Ishikawa (cell line): ENCODE data around the gene NDRG2.
A peak's percentile ranks its signal among the peaks of the same experiment; 100 is the strongest.

Source experiments
- CEBPB ChIP-seq: IDR thresholded peaks from 2 replicates; pipeline ENCODE4 v1.6.1; 2012
- EP300 ChIP-seq: IDR thresholded peaks from 2 replicates; pipeline ENCODE4 v1.6.1; 2012; ENCODE audit warnings: borderline replicate concordance
- RAD21 ChIP-seq: IDR thresholded peaks from 2 replicates; pipeline ENCODE4 v1.6.1; 2012; ENCODE audit warnings: low read depth
- TEAD4 ChIP-seq: IDR thresholded peaks from 2 replicates; pipeline ENCODE4 v1.6.1; 2012
- TF ChIP-seq, protein P1 (sequence below): IDR thresholded peaks from 2 replicates; pipeline ENCODE4 v1.6.1; 2012

DNA sequence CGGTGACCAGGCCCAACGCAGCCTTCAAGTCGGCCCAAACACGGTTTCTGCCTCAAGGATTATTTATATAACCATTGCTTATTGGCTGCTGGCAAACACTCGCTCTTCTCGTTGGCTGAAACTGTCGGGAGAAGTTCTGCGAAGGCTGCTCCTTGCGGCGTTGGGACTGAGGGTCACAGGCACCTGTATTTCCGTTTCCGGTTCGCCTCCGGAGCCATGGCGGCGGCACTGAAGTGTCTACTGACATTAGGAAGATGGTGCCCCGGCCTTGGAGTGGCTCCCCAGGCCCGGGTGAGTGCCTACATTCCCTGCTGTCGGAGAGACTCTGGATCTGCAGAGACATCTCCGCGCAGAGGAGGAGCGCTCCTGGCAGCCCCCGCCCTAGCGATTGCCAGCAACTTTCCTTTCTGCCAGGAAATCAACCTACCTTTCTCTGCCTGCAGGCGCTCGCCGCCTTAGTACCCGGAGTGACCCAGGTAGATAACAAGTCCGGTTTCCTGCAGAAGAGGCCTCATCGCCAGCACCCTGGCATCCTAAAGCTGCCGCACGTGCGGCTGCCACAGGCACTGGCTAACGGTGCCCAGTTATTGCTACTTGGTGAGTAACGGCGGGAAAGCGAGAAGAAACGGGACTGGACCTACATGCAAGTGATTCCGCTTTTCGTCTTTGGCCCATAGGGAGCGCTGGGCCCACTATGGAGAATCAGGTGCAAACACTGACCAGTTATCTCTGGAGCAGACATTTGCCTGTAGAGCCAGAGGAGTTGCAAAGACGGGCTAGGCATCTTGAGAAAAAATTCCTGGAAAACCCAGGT lies 34.9 kb downstream of the NDRG2 start, which contains the start of gene METTL17:
- peak; percentile 27 for TF ChIP-seq RAD21
- TF ChIP-seq CEBPB = no peak
- TF ChIP-seq TEAD4 = 0 out of 2 replicates have a peak, but pooled peaks have one; percentile 23
- TF ChIP-seq, protein P1, sequence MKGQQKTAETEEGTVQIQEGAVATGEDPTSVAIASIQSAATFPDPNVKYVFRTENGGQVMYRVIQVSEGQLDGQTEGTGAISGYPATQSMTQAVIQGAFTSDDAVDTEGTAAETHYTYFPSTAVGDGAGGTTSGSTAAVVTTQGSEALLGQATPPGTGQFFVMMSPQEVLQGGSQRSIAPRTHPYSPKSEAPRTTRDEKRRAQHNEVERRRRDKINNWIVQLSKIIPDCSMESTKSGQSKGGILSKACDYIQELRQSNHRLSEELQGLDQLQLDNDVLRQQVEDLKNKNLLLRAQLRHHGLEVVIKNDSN = no peak
- TF ChIP-seq EP300 = no peak
